Mammary epithelial cell (primary cell): ENCODE results near the gene POFUT2.

Source experiments
- EZH2 ChIP-seq: IDR thresholded peaks from 2 replicates; pipeline ENCODE4 v1.6.1; 2012; ENCODE audit warnings: low read length, inconsistent platforms, borderline replicate concordance
- TF ChIP-seq, protein P1 (sequence below), 2 donors: IDR thresholded peaks in 1 of 2; conservative IDR thresholded peaks in 1 of 2; 2 replicates each; pipeline ENCODE4 v1.5.1; 2011 to 2012; ENCODE audit warnings: inconsistent platforms in 2 of 2, low read length in 2 of 2, mild to moderate bottlenecking in 2 of 2, control low read depth in 1 of 2, low read depth in 1 of 2; ENCODE audit not compliant: insufficient read depth in 1 of 2; ENCODE audit errors: extremely low read depth in 1 of 2

DNA sequence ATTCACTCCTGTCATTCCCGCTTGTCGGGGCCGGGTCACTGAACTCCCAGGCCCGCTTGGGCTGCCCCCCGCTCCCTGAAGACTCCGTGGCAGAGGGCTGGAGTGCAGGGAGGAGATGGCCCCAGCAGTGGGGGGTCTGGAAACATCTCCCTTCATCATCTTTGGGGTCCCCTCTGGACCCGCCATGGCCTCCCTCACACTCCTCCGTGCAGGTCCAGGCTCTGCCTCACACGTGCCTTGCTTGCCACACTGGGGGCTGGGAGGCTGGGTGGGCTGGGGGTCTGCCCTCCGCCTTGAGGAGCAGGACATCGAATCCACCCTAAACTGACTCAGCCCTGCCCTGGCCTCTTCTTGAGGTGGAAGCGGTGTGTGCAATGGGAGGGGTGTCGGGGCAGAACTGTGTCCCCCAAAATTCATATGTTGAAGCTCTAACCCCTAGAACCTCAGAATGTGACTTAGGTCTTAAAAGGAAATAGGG lies 35.2 kb downstream of the POFUT2 start:
- TF ChIP-seq, protein P1, sequence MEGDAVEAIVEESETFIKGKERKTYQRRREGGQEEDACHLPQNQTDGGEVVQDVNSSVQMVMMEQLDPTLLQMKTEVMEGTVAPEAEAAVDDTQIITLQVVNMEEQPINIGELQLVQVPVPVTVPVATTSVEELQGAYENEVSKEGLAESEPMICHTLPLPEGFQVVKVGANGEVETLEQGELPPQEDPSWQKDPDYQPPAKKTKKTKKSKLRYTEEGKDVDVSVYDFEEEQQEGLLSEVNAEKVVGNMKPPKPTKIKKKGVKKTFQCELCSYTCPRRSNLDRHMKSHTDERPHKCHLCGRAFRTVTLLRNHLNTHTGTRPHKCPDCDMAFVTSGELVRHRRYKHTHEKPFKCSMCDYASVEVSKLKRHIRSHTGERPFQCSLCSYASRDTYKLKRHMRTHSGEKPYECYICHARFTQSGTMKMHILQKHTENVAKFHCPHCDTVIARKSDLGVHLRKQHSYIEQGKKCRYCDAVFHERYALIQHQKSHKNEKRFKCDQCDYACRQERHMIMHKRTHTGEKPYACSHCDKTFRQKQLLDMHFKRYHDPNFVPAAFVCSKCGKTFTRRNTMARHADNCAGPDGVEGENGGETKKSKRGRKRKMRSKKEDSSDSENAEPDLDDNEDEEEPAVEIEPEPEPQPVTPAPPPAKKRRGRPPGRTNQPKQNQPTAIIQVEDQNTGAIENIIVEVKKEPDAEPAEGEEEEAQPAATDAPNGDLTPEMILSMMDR (conservative IDR thresholded peaks at IDR 0.05 in 1 of 2, IDR thresholded peaks at IDR 0.05 in 1 of 2; ENCODE audit: extremely low read depth in 1 of 2, insufficient read depth in 1 of 2, low read depth in 1 of 2, low read length in 2 of 2): no peak
- no peak for TF ChIP-seq EZH2
